Hepatocyte (in vitro differentiated cells): Measurements from ENCODE around the gene TSPAN33.

Source experiments
- CTCF ChIP-seq: fragments of 200-600 bp; sonication (generic); IDR thresholded peaks from 2 replicates; pipeline ENCODE4 v1.5.1; 2016; ENCODE audit warnings: antibody characterized with exemption, mild to moderate bottlenecking; ENCODE audit not compliant: poor library complexity
- EZH2 ChIP-seq: fragments of 200-600 bp; sonication (generic); IDR thresholded peaks from 2 replicates; pipeline ENCODE4 v1.6.1; 2016; ENCODE audit warnings: antibody characterized with exemption, mild to moderate bottlenecking, borderline replicate concordance

GRCh38 chr7:129095258-129095657 is 49.2 kb upstream of the TSPAN33 start:
- TF ChIP-seq EZH2 = no peak
- no peak for TF ChIP-seq CTCF
